Erythroblast (primary cell): ENCODE measurements around the gene E2F1.

Source experiments
- GATA1 ChIP-seq: IDR thresholded peaks from 2 replicates; pipeline ENCODE4 v1.6.1; 2011; ENCODE audit warnings: low read depth, mild to moderate bottlenecking, control low read depth, low read length, moderate library complexity
- POLR2A ChIP-seq: IDR thresholded peaks from 2 replicates; pipeline ENCODE4 v1.6.1; 2011; ENCODE audit warnings: mild to moderate bottlenecking, low read length

GRCh38 chr20:33635341-33635740 lies 50.8 kb downstream of the E2F1 start:
- TF ChIP-seq POLR2A = no peak
- TF ChIP-seq GATA1 = no peak
